AG04449 (cell line): ENCODE measurements around the gene GRIP2.

Experiments used
- CTCF ChIA-PET: fragments of 350-600 bp; formaldehyde crosslinking; extraction: SDS; loops from one replicate; lab custom pipeline; 2021; ENCODE audit warnings: antibody characterized with exemption; lab: Yijun Ruan, JAX
- POLR2A ChIA-PET: fragments of 400-600, 350-600 bp; formaldehyde crosslinking; extraction: SDS; loops from one replicate; lab custom pipeline; 2020; ENCODE audit warnings: antibody characterized with exemption, inconsistent platforms; lab: Yijun Ruan, JAX
- DNase-seq: peaks from one replicate; pipeline ENCODE4 v3.0.0-alpha.2; 2010; ENCODE audit warnings: low read depth, low spot score
- H3K4me3 ChIP-seq: 2 replicates; pipeline ENCODE4 v1.5.1; 2011; ENCODE audit warnings: low read depth, mild to moderate bottlenecking, control low read depth, low read length
- CTCF ChIP-seq: IDR thresholded peaks from one replicate; pipeline ENCODE4 v1.5.1; 2011; ENCODE audit warnings: mild to moderate bottlenecking, moderate library complexity, low read length, control low read depth, inconsistent platforms; ENCODE audit not compliant: insufficient read depth; ENCODE audit errors: missing control alignments

The GRIP2 gene

GRCh38 chr3:14457481-14457880 lies 82.7 kb downstream of the GRIP2 start:
- no peak for TF ChIP-seq CTCF
- CTCF ChIA-PET, result interaction anchor here (2.0 to 14.7 kb wide), 3 partner anchors 11 to 255 kb away, joined by 11 to 303 read pairs (median 188); no protein-coding TSS in a partner anchor
- DNase-seq, result no peak
- H3K4me3 ChIP-seq, result no peak overlapping the region
- POLR2A ChIA-PET, result no interaction called here

- ChIA-PET CTCF (interaction anchor here (1.9 to 14.7 kb wide), 4 partner anchors 11 to 254 kb away, joined by 6 to 303 read pairs (median 100); no protein-coding TSS in a partner anchor), POLR2A (no interaction called here)
- DNase-seq, result no peak
- no peak for TF ChIP-seq CTCF
- H3K4me3 ChIP-seq, result no peak overlapping the region
Observed at GRCh38 chr3:14456794-14457193, 83.3 kb downstream of the GRIP2 start.

- no peak overlapping the region for H3K4me3 ChIP-seq
- DNase-seq, result no peak
- TF ChIP-seq CTCF, result no peak
- ChIA-PET CTCF (interaction anchor here (1.6 to 14.7 kb wide), 5 partner anchors 11 to 253 kb away, joined by 6 to 303 read pairs (median 11); no protein-coding TSS in a partner anchor), POLR2A (no interaction called here)
Observed at GRCh38 chr3:14455571-14456317, 84.4 kb downstream of the GRIP2 start.

- DNase-seq, result no peak
- ChIA-PET POLR2A (no interaction called here), CTCF (interaction anchor here (1.1 to 14.7 kb wide), 5 partner anchors 12 to 252 kb away, joined by 3 to 303 read pairs (median 6); no protein-coding TSS in a partner anchor)
- no peak for TF ChIP-seq CTCF
- H3K4me3 ChIP-seq, result no peak overlapping the region
Observed at GRCh38 chr3:14454639-14455310, 85.4 kb downstream of the GRIP2 start.

GRCh38 chr3:14453876-14454638 lies 86.1 kb downstream of the GRIP2 start:
- DNase-seq, result no peak
- ChIA-PET POLR2A (interaction anchor here (0.9 kb wide), 1 partner anchor 30 kb away, joined by 3 read pairs; no protein-coding TSS in a partner anchor), CTCF (interaction anchor here (1.1 to 14.7 kb wide), 5 partner anchors 13 to 251 kb away, joined by 3 to 303 read pairs (median 6); no protein-coding TSS in a partner anchor)
- TF ChIP-seq CTCF, result no peak
- no peak overlapping the region for H3K4me3 ChIP-seq
